Prostate gland (tissue), 2 donors: ENCODE measurements around the gene LCN1. TPM values are rescaled to one million over a fixed set of nuclear protein-coding genes. Genes with fewer than 3 reads are reported as not detected.

Experiments used
- DNase-seq: peaks from one replicate; pipeline ENCODE4 v3.0.0-alpha.2; 2019; ENCODE audit warnings: low spot score
- H3K27ac ChIP-seq, 2 donors: fragments of 200-600 bp; sonication (generic); 2 replicates each; pipeline ENCODE4 v1.5.1; 2017 to 2019
- H3K27me3 ChIP-seq: fragments of 200-600 bp; sonication (generic); replicated peaks from 2 replicates; pipeline ENCODE4 v1.5.1; 2019; ENCODE audit not compliant: insufficient read depth
- H3K36me3 ChIP-seq, 2 donors: fragments of 200-600 bp; sonication (generic); 1 replicate in 1 of 2; 2 replicates in 1 of 2; pipeline versions ENCODE4 v1.5.1 to v1.8.1; 2017 to 2019
- H3K4me1 ChIP-seq: fragments of 200-600 bp; sonication (generic); replicated peaks from 2 replicates; pipeline ENCODE4 v1.5.1; 2019
- H3K4me3 ChIP-seq, 2 donors: fragments of 200-600 bp; sonication (generic); 2 replicates each; pipeline ENCODE4 v1.5.1; 2017 to 2019
- H3K9me3 ChIP-seq: fragments of 200-600 bp; sonication (generic); 2 replicates; pipeline ENCODE4 v1.5.1; 2017
- POLR2A ChIP-seq: fragments of 450-650 bp; IDR thresholded peaks from one replicate; pipeline ENCODE4 v1.6.1; 2016; ENCODE audit warnings: antibody characterized with exemption, mild to moderate bottlenecking
- POLR2AphosphoS5 ChIP-seq: sonication (generic); formaldehyde crosslinking; IDR thresholded peaks from one replicate; pipeline ENCODE4 v1.6.1; 2017; ENCODE audit warnings: antibody characterized with exemption
- WGBS: methylation state at CpG from one replicate; pipeline ENCODE4 v1.1.5; 2018; 5-methylcytosine and 5-hydroxymethylcytosine counted together
- intact Hi-C: fragments of 100-400 bp; cut with DNase I; formaldehyde crosslinking; loops from one replicate; pipeline ENCODE4 v1.14.2; 2022
- total RNA-seq, 2 donors: library from RNA; depleted of rRNA; stranded (reverse); fragments of >200 nt; gene quantifications; one replicate each; pipeline ENCODE4 v1.1.0, GENCODE V29; 2016
- TF ChIP-seq, protein P1 (sequence below), 4 experiments: fragments of 200-600 bp in 2 of 4; fragments of 450-650 bp in 2 of 4; sonication (generic) in 2 of 4; IDR thresholded peaks; 1 replicate in 3 of 4; 2 replicates in 1 of 4; pipeline ENCODE4 v1.5.1; 2016 to 2019; ENCODE audit warnings: antibody characterized with exemption in 4 of 4, mild to moderate bottlenecking in 2 of 4, moderate library complexity in 2 of 4

LCN1 gene
- total RNA-seq, 2 donors from 2014 or later = not detected

DNA sequence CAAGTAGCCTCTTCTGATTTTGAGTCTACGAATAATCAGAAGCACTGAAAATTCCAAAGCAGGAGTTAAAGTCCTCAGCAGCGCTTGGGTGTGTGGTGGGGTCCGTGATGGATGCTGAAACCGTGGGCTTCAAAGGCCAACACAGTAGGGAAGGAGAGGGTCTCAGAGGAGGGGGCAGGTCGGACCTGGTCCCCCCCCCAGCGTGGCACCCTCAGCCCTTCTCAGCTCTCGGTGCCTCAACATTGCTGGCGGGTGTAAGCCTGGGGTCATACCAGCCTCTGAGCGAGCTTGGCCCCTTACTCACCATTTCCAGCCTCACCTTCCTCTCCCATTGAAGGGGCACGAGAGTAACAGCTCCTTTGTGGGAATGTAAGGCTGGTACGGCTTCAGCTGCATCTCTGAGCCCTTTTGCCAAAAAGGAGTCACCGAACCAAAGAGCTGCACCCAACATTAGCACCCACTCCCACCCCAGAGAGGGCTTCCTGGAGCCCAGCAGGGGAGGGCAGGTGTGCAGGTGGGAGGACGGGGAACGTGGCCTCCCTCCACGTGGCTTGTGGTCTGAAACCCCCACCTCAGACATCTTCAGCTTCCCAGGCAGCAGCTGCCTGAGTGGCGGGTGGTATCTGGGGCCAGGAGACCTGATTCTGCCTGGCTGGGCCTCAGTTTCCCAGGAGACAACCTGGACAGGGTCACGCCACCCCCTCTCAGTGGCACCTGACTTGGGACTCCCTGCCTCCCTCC, 6.7 kb upstream of the LCN1 start:
- Histone ChIP-seq H3K9me3 (no peaks in the 10 kb centered on the region), H3K27me3 (no peaks in the 10 kb centered on the region), H3K36me3 (no peaks in the 10 kb centered on the region), H3K27ac (no peak overlapping the region), H3K4me3 (no peak overlapping the region), H3K4me1 (no peaks in the 10 kb centered on the region)
- intact Hi-C loops = no loop called here
- WGBS = 86% methylated on average over 17 of the region's 17 CpGs
- TF ChIP-seq, protein P1, sequence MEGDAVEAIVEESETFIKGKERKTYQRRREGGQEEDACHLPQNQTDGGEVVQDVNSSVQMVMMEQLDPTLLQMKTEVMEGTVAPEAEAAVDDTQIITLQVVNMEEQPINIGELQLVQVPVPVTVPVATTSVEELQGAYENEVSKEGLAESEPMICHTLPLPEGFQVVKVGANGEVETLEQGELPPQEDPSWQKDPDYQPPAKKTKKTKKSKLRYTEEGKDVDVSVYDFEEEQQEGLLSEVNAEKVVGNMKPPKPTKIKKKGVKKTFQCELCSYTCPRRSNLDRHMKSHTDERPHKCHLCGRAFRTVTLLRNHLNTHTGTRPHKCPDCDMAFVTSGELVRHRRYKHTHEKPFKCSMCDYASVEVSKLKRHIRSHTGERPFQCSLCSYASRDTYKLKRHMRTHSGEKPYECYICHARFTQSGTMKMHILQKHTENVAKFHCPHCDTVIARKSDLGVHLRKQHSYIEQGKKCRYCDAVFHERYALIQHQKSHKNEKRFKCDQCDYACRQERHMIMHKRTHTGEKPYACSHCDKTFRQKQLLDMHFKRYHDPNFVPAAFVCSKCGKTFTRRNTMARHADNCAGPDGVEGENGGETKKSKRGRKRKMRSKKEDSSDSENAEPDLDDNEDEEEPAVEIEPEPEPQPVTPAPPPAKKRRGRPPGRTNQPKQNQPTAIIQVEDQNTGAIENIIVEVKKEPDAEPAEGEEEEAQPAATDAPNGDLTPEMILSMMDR (IDR thresholded peaks at IDR 0.05) = no peak
- TF ChIP-seq POLR2A = no peak
- TF ChIP-seq POLR2AphosphoS5 = no peak
- no peak for DNase-seq

DNA sequence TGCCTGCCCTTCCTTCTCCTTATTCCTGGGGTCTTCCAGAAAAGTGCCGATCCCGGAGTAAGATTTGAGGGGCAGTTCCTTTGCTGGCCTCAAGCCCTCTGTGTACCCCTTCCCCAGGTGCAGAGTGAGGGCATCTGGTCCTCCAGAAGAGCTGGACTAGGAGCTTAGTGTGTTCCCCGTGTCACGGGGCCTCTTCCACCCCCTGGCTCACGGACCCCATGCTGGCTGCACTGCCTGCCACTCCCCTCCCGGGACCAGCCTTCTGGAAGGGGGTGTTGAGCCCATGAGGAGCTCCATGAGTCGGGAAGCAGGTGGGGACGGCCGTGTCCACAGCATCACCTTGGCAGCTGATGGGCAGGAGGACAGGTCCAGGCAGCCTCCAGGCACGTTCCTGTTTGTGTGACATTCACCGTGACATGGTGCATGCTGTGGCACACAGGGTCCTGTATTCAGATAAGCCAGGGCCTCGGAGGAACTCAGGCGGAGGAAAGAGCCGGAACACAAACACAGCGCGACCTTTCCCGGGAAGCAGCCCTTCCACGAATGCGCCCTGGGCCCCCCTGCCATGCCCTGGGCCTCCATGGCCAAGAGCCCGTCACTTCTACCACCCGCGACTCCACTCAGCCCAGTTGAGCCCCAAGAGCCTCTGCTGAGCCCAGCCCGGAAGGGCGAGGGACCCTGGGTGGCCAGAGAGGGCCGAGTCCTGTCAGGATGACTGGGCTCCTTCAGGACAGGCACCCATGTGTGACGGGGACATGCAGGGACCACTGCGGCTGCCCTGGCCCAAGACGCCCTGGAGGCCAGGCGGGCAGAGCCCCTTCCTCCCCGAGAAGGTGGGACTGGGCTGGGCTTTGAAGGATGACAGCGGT, 5.9 kb upstream of the LCN1 start:
- no peak for DNase-seq
- Histone ChIP-seq H3K4me3 (no peak overlapping the region), H3K36me3 (no peaks in the 10 kb centered on the region), H3K27me3 (no peaks in the 10 kb centered on the region), H3K9me3 (no peaks in the 10 kb centered on the region), H3K27ac (no peak overlapping the region), H3K4me1 (no peaks in the 10 kb centered on the region)
- WGBS = 81% methylated on average over 23 of the region's 31 CpGs
- TF ChIP-seq POLR2AphosphoS5 (no peak), POLR2A (no peak)
- TF ChIP-seq, protein P1 (IDR thresholded peaks at IDR 0.05) = no peak
- intact Hi-C loops = no loop called here

DNA sequence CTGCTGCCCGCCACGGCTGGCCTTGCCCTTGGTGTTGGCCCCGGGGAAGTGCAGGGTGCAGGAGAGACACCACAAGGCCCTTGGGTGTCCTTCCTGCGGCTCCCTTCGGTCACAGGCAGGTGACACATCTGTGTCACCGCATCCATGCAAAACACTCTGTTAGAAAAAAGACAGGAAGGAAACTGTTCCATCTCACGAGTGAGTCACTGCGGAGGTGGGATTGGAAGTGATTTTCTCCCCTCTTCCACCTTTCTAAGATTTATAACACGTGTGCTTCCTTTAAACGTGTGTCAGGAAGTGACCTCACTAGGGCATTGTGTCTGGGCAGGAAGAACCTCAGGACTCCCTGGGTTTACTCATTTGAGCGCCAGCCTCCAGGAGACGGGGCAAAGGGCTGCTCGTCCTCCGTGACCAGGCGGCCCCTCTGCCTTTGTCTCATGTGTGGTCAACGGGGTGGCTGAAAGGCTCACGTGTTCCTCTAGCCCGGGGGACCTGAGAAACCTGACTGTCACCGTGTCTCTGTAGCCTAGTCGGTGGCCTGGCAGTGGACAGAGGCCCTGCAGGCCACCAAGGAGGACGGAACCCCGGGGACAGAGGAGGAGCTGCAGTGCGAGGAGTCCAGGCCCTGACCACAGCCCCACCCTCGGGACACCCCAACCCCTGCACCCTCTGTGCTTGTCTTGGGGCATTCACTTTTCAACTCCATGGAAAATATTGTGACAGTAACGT, 4.9 kb upstream of the LCN1 start:
- Histone ChIP-seq H3K4me3 (no peak overlapping the region), H3K4me1 (no peaks in the 10 kb centered on the region), H3K27ac (no peak overlapping the region), H3K36me3 (no peaks in the 10 kb centered on the region), H3K27me3 (no peaks in the 10 kb centered on the region), H3K9me3 (no peaks in the 10 kb centered on the region)
- no peak for DNase-seq
- TF ChIP-seq, protein P1 (IDR thresholded peaks at IDR 0.05) = no peak
- no peak for TF ChIP-seq POLR2A
- TF ChIP-seq POLR2AphosphoS5 = no peak
- intact Hi-C loops = no loop called here
- WGBS = 71% methylated on average over 25 of the region's 25 CpGs

DNA sequence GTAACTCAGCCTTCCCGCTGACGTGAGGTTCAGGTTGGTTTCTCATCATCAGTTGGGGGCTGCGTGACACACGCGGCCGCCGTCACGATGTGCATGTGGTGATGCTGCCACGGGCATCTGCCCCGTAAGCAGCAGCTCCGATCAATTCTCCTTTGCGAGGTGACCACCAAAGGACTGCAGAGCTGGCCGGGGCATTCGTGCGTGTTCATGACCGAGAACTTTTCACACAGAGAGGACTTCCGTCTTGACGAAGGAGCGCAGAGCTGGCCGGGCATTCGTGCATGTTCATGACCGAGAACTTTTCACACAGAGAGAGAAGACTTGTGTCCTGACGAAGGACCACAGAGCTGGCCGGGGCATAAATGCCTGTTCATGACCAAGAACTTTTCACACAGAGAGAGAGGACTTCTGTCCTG, 3.8 kb upstream of the LCN1 start:
- TF ChIP-seq POLR2AphosphoS5 = no peak
- TF ChIP-seq, protein P1 (IDR thresholded peaks at IDR 0.05) = no peak
- no peak for TF ChIP-seq POLR2A
- 86% methylated on average over 24 of the region's 24 CpGs for WGBS
- intact Hi-C loops = no loop called here
- no peak for DNase-seq
- no peaks in the 10 kb centered on the region for H3K9me3 ChIP-seq
- H3K27ac ChIP-seq = no peak overlapping the region
- no peaks in the 10 kb centered on the region for H3K27me3 ChIP-seq
- H3K4me1 ChIP-seq = no peaks in the 10 kb centered on the region
- no peaks in the 10 kb centered on the region for H3K36me3 ChIP-seq
- no peak overlapping the region for H3K4me3 ChIP-seq
